ENCODE results near the gene DIP2C.

The DIP2C gene

DNA sequence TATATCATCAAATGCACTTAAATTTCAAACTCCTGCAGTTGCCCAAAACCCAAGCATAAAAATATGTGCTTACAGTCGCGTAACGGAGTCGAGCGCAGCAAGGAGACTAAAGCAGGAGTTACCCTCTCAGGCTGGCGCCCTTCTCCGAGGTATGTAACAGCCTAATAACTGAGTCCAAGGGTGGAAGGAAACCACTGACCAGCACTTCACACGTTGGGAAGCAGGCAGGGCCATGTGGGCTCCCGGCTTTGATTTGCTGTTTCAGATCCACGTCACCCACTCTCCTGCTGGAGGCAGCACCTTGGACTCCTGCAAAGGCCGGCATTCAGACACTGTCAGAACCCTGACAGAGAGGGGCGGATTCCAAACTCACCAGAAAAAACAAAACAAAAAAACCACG, 123.8 kb downstream of the DIP2C start:
- no peak for DNase-seq

DNA sequence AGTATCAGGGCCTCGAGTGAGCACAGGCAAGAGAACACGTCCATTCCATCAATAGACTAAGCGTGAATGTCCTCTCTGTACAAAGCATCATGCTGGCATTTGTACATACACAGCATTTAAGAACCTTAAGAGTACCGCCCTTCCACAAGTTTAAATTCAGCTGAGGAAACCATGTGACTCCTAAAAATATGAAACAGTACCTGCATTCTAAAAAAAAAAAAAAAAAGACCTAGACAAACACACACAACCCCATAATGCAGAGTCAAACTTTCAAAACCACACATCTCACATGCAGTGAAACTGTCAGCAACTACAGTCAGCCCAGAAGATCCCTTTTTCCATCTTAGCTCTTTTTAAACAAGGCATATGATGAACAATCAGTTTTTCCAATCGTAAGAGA, 124.3 kb downstream of the DIP2C start:
- no peak for DNase-seq

DNA sequence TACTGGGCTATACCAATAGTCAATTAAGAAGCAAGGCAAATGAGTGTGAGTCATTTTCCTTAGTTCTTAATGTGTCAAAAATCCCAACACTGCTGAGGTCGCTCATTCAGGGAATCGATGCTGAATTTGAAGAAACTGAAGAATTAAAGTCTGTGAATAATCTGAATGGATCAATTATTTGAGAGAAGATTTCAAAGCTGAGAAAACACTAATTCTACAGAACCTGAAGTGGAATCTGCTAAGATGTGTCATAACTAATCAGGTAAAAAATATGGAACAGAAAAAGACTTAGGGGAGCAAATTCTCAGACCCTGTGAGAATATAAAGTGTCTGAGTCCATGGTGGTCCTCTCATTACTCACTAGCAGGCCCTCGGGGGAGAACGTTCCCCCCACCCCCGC, 125.6 kb downstream of the DIP2C start:
- no peak for DNase-seq

DNA sequence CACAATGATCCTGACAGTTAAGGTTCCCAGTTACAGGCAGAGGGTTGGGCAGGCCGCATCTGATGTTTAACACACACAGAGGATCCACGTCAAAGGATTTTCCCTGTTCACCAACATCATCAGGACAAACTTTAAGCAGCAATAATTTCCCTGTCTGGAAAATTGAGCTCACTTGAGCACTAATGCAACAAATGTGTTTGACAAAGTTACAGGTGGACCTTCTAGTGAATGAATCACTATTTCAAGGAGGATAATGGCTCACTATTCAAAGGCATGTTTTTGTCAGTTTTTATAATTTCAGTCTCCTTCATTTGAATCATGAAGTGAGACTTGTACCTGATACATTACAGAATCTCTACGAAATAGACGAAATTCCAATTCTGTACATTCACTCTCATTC, 127.3 kb downstream of the DIP2C start:
- DNase-seq = no peak

- DNase-seq = no peak
Observed at GRCh38 chr10:561721-562120, 127.7 kb downstream of the DIP2C start.

DNA sequence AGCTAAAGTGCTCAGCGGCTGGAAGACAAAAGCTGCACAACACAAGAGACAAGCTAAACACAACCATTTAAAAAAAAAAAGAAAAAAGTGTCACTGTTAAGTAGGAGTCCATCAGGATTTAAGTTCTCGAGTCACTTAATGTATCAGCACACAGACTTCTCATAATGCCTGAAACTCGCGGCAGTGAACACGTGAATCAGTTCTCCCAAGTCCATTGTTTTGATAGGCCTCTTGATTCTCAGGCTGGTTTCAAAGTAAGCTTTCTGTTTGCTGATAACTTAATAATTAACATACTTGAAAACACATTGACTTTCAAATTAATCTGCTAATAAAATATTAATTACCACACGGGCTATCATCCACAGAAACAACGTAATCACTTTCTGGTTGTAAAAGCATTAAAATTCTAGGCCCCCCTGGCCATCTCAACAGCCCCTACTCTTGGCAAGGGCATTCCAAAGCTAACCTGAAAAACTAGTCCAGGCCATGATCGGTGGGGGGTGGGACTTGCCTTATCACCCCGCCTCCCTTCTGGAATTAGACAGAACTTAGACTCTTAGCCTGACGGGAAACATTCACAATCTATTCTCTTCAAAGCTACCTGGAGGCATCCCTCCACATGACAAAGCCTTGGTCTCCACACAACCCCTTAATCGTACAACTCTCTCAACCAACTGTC, 129.0 kb downstream of the DIP2C start:
- no peak for DNase-seq

DNA sequence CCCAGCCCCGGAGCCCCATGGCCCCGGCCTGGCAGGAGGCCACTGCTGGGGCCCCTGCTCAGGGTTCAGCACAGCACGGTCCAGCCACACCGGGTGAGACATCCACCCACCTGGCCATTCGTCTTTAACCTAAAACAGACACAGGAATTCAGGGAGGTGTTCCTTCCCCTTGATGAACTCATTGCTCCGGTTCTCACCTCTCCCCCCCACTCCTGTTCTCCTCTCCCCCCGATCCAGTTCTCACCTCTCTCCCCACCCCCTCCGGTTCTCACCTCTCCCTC, 129.8 kb downstream of the DIP2C start:
- DNase-seq = no peak

- DNase-seq = no peak
Observed at GRCh38 chr10:558891-559766, 130.3 kb downstream of the DIP2C start.

DNA sequence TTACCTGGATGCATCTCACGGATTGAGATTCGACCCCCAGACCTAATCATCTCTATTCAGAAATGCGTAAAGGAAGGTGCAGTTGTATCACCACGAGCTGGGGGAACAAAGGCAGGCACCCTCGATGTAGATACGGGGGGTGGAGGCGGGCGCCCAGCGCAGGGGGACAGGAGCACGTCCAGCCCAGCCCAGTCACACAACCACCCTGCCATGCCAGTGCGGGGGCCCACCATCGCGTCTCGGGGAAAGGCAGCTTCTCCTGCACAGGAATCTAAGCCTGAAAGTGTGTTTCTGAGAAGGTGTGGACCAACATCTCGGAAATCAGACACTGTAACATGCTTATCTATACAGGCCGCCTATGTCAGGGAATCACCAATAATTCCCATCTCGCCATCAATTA, 131.1 kb downstream of the DIP2C start:
- no peak for DNase-seq

- DNase-seq = peak; percentile 25
Observed at GRCh38 chr10:557792-558328, 131.6 kb downstream of the DIP2C start.

DNA sequence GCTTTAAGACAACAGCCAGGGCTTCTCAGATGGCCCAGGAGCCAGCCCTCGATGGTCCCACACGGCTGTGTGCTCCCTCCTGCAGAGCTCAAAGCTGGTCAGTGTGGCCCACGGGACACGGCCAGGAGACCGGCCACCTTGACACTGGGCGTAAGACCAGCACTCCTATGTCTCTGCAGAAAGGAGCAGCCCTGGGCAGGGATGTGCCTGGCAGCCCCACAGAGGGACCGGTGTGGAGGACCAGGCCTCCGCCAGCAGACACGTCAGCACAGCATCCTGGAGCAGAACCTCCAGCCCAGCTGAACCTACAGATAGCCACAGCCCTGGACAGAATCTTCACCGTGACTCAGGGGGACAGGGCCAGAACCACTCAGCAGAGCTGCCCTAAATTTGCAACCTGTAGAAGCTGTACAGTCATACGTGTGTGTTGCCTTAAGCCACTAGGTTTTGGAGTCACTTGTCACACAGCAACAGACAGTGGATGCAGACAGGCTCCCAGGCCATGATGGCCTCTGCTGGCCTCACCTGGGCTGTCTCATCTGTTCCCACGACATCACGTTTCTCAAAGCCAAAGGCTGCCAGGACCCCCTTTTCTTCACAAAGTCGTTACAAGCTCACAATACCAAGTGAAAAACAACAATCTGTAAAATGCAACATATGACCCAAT, 132.4 kb downstream of the DIP2C start:
- DNase-seq = no peak

DNA sequence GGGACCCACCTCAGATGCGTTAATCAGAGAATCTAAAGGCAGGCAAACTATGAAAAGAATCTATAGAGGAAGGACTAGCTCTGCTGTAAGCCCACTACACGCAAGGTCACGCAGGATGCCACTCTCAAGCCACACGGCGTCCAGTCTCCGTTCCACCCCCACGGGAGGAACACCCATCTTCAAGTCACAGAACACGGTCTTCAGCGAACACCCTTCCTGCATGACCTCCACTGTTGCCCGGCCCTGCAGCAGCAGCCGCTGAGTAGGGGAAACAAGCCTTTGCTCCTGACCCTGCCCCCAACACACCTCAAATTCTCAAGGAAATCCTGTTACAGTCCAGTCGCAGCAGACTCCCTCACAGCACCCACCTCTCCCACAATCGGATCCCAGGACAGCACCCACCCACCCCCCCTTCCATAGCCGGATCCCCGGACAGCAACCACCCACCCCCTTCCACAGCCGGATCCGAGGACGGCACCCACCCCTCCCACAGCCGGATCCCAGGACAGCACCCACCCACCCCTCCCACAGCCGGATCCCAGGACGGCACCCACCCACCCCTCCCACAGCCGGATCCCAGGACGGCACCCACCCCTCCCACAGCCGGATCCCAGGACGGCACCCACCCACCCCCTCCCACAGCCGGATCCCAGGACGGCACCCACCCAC, 133.7 kb downstream of the DIP2C start:
- DNase-seq = no peak

DNA sequence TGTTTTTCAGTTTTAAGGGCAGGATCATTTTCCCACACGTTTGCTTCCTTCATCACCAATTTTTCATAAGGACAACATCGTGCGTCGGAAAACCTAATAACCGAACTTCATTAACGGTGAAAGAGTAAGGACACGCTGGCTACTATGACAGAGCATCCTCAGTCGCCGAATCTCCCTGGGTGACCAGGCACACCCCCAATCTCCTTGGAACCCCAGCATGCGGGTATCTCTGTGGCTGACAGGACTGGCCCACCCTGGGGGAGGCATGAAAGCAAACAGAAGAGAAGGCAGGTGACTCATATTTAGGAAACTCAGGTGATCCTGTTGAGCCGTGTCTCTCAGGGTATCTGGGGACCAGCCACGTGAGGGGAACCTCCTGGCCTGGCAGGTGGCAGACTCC, 134.2 kb downstream of the DIP2C start:
- DNase-seq = no peak

- DNase-seq = no peak
Observed at GRCh38 chr10:554182-554848, 135.2 kb downstream of the DIP2C start.

DNA sequence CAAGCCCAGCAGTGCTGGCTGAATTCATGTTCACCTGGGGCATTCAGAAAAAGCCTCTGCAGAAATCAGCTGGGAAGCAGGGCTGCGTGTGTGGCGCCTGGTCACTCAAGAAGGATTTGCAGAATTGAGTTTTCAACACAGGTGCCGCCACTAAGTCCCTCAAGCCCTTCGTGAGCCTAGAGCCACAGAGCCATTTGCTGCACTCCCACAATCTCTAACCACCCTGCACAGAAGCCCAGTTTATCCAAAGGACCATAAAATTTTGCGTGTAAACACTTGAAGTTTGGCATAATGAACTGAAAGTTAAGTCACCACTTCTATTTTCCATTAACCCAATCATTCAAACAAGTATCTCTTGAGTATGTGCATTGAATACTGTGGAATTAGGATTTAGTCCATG, 136.2 kb downstream of the DIP2C start:
- DNase-seq = no peak

- no peak for DNase-seq
Observed at GRCh38 chr10:552679-553078, 136.8 kb downstream of the DIP2C start.

DNA sequence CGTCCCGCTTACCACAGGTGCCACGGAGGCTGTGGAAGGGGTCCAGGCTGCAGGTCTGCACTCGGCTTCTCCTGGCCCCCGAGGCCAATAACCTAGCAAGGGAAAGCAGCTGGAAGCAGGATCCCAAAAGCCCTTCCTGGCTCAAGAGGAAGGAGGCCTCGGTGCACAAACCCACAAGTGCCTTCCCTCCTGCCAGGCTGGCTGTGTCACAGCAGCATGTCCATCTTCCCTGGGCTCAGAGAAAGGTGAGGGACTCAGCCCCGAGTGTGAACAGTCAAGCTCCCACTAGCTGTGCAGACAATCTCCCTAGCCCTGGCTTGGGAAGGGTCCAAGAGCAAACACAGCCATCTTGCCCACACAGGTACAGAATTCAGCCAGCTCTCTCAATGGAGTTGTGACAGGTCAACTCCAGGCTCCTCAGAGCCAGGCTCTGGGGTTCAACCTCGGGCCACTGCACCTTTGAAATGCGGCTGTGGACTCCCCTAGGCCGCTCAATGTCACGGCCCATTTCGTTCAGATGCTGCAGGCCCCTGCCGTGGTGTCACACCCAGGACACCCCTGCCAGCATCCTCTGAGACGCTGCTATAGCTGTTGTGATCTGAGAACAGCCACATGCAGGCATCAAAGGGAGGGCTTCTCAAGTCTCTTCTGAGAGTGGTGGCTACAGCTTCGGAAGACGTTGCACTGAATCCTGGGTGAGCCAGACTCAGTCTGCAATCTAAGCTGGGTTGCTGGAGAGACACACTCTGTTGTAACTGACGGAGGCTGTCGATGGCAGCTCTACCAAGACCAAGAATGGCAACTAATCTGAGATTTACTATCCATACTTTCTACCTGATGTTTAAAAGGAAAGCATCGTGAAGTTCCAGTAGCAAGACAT, 137.9 kb downstream of the DIP2C start:
- no peak for DNase-seq

GRCh38 chr10:550665-551372, 138.6 kb downstream of the DIP2C start:
- DNase-seq = no peak

GRCh38 chr10:549391-549790, 140.1 kb downstream of the DIP2C start:
- no peak for DNase-seq

GRCh38 chr10:548238-548901, 141.1 kb downstream of the DIP2C start:
- DNase-seq = no peak

All from central memory CD4-positive, alpha-beta T cell (primary cell).